SU-DHL-6 (cell line): ENCODE data around the gene SGCD.
"Not testable (repeated sequence)": the region's sequence is repeated elsewhere in the genome, so short reads cannot be mapped to it uniquely, and the experiment has no call there.

Source experiments
- EZH2phosphoT487 ChIP-seq: fragments of 200-600 bp; sonication (generic), shearing (Covaris generic); conservative IDR thresholded peaks from 2 replicates; pipeline ENCODE4 v1.6.1; 2018; ENCODE audit warnings: mild to moderate bottlenecking, antibody characterized with exemption, low read length, moderate library complexity, mixed read lengths
- TF ChIP-seq, protein P1 (sequence below): fragments of 200-600 bp; sonication (generic); IDR thresholded peaks from one replicate; pipeline ENCODE4 v1.5.1; 2017; ENCODE audit warnings: antibody characterized with exemption, mild to moderate bottlenecking, low read length, moderate library complexity; ENCODE audit not compliant: insufficient read depth, poor library complexity, severe bottlenecking

DNA sequence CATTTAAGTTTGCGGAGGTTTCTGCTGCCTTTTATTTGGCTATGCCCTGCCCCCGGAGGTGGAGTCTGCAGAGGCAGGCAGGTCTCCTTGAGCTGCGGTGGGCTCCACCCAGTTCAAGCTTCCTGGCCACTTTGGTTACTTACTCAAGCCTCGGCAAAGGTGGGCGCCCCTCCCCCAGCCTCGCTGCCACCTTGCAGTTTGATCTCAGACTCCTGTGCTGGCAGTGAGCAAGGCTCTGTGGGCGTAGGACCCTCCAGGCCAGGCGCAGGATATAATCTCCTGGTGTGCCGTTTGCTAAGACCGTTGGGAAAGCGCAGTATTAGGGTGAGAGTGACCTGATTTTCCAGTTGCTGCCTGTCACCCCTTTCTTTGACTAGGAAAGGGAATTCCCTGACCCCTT, 283.6 kb downstream of the SGCD start:
- TF ChIP-seq EZH2phosphoT487: not testable (repeated sequence)
- TF ChIP-seq, protein P1, sequence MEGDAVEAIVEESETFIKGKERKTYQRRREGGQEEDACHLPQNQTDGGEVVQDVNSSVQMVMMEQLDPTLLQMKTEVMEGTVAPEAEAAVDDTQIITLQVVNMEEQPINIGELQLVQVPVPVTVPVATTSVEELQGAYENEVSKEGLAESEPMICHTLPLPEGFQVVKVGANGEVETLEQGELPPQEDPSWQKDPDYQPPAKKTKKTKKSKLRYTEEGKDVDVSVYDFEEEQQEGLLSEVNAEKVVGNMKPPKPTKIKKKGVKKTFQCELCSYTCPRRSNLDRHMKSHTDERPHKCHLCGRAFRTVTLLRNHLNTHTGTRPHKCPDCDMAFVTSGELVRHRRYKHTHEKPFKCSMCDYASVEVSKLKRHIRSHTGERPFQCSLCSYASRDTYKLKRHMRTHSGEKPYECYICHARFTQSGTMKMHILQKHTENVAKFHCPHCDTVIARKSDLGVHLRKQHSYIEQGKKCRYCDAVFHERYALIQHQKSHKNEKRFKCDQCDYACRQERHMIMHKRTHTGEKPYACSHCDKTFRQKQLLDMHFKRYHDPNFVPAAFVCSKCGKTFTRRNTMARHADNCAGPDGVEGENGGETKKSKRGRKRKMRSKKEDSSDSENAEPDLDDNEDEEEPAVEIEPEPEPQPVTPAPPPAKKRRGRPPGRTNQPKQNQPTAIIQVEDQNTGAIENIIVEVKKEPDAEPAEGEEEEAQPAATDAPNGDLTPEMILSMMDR: not testable (repeated sequence)
